ENCODE measurements around the gene ETV5. TPM values are rescaled to one million over a fixed set of nuclear protein-coding genes. Genes with fewer than 3 reads are reported as not detected.

The ETV5 gene
- total and polyA plus RNA-seq, 2 donors from 2014 or later = 5.1 to 34.6 TPM

- Histone ChIP-seq H3K27ac (ENCODE audit: low read depth in 2 of 2, low read length in 2 of 2) (no peak overlapping the region), H3K27me3 (ENCODE audit: control insufficient read depth, insufficient read depth, low read length) (no peaks in the 10 kb centered on the region), H3K9ac (ENCODE audit: low read length in 3 of 3) (no peak overlapping the region), H3K4me3 (ENCODE audit: low read length in 3 of 3) (no peak overlapping the region), H3K9me3 (ENCODE audit: control insufficient read depth in 2 of 3, insufficient read depth in 1 of 3, low read length in 3 of 3) (no peaks in the 10 kb centered on the region), H3K4me1 (ENCODE audit: control insufficient read depth in 2 of 3, insufficient read depth in 2 of 3, low read depth in 1 of 3, low read length in 3 of 3) (no peaks in the 10 kb centered on the region), H3K36me3 (ENCODE audit: control insufficient read depth in 2 of 3, insufficient read depth in 3 of 3, low read length in 3 of 3) (no peaks in the 10 kb centered on the region)
- FAIRE-seq (no peak), DNase-seq (peak in 1 of 5 donors; percentile 25)
- TF ChIP-seq, protein P1, sequence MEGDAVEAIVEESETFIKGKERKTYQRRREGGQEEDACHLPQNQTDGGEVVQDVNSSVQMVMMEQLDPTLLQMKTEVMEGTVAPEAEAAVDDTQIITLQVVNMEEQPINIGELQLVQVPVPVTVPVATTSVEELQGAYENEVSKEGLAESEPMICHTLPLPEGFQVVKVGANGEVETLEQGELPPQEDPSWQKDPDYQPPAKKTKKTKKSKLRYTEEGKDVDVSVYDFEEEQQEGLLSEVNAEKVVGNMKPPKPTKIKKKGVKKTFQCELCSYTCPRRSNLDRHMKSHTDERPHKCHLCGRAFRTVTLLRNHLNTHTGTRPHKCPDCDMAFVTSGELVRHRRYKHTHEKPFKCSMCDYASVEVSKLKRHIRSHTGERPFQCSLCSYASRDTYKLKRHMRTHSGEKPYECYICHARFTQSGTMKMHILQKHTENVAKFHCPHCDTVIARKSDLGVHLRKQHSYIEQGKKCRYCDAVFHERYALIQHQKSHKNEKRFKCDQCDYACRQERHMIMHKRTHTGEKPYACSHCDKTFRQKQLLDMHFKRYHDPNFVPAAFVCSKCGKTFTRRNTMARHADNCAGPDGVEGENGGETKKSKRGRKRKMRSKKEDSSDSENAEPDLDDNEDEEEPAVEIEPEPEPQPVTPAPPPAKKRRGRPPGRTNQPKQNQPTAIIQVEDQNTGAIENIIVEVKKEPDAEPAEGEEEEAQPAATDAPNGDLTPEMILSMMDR (IDR thresholded peaks at IDR 0.05; ENCODE audit: borderline replicate concordance, extremely low read depth, insufficient read depth) = no peak
- intact Hi-C loops (cut with DNase I) = no loop called here
These were observed 33.6 kb upstream of the ETV5 start for GRCh38 chr3:186142393-186142932.

DNA sequence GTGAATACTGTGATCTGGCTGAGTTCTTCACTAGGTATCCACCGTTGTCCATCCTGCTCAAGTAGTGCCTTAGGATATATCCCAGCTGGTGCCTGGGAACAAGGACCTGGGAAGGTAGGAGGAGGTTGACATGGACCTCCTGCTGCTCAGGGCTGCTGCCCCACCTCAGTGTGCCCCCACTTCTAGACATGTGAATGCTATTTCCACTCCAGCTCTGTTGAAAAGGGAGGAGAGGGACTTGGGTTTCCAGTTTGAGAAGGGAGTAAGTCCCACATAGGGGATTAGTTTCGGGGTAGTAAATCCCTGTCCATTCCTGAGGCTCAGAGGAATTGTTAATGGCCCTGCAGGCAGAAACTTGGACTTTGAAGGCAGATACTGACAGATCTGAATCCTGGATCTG is 32.9 kb upstream of the ETV5 start:
- no peaks in the 10 kb centered on the region for H3K36me3 ChIP-seq (ENCODE audit: control insufficient read depth in 2 of 3, insufficient read depth in 3 of 3, low read length in 3 of 3)
- no peaks in the 10 kb centered on the region for H3K4me1 ChIP-seq (ENCODE audit: control insufficient read depth in 2 of 3, insufficient read depth in 2 of 3, low read depth in 1 of 3, low read length in 3 of 3)
- no peaks in the 10 kb centered on the region for H3K9me3 ChIP-seq (ENCODE audit: control insufficient read depth in 2 of 3, insufficient read depth in 1 of 3, low read length in 3 of 3)
- no peak overlapping the region for H3K4me3 ChIP-seq (ENCODE audit: low read length in 3 of 3)
- H3K9ac ChIP-seq (ENCODE audit: low read length in 3 of 3) = no peak overlapping the region
- no peak overlapping the region for H3K27ac ChIP-seq (ENCODE audit: low read depth in 2 of 2, low read length in 2 of 2)
- TF ChIP-seq, protein P1 (IDR thresholded peaks at IDR 0.05; ENCODE audit: borderline replicate concordance, extremely low read depth, insufficient read depth) = no peak
- FAIRE-seq (no peak), DNase-seq (peak in 4 of 5 donors; percentile 55 to 85 (median 77))
- intact Hi-C loops (cut with DNase I) = no loop called here
- no peaks in the 10 kb centered on the region for H3K27me3 ChIP-seq (ENCODE audit: control insufficient read depth, insufficient read depth, low read length)

DNA sequence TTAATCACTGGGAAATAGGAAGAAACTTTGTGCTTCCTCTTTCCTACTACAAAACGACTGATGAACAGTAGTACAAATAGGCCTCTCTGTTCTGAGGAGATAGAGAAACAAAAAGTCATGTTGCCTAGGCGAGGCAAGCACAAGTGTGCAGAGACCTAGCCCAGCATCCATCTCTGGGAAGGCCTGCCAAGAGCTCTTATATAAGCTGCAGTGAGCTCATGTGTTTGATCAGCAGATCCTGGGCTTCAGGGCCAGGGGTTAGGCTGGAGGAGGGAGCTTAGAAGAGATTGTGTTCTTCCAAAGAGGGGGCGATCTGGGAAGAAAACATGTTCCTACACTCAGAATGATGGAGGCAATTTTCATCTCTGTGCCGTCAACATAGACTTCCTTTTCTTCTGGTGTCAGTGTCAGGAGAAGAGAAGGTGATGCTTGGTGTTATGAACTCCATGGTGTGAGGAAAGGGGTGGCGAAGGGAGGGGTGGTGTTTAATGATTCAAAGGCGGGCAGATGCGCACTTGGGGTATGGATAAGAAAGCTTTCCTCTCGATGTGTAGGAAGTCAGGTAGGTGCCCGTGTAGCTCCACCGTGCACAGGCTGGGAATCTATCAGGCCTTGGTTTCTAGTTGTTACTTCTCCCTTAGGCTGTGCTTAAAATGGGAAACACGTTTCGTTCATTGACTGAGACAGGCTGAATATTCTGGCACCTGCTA is 29.5 kb upstream of the ETV5 start:
- TF ChIP-seq, protein P1 (IDR thresholded peaks at IDR 0.05; ENCODE audit: borderline replicate concordance, extremely low read depth, insufficient read depth) = no peak
- Histone ChIP-seq H3K9me3 (ENCODE audit: control insufficient read depth in 2 of 3, insufficient read depth in 1 of 3, low read length in 3 of 3) (no peaks in the 10 kb centered on the region), H3K4me1 (ENCODE audit: control insufficient read depth in 2 of 3, insufficient read depth in 2 of 3, low read depth in 1 of 3, low read length in 3 of 3) (no peaks in the 10 kb centered on the region), H3K27me3 (ENCODE audit: control insufficient read depth, insufficient read depth, low read length) (no peaks in the 10 kb centered on the region), H3K4me3 (ENCODE audit: low read length in 3 of 3) (no peak overlapping the region), H3K36me3 (ENCODE audit: control insufficient read depth in 2 of 3, insufficient read depth in 3 of 3, low read length in 3 of 3) (no peaks in the 10 kb centered on the region), H3K9ac (ENCODE audit: low read length in 3 of 3) (no peak overlapping the region), H3K27ac (ENCODE audit: low read depth in 2 of 2, low read length in 2 of 2) (no peak overlapping the region)
- DNase-seq (no peak), FAIRE-seq (no peak)
- intact Hi-C loops (cut with DNase I) = no loop called here

Measured in kidney (tissue), 14 donors.